Activated CD8-positive, alpha-beta memory T cell treated with anti-CD3 and anti-CD28 coated beads for 36 hours (primary cell): ENCODE measurements around the gene LRFN4. TPM values are rescaled to one million over a fixed set of nuclear protein-coding genes. Genes with fewer than 3 reads are reported as not detected.

Experiments
- CTCF ChIA-PET: fragments of 350-600 bp; sonication (Branson Sonifier 250); formaldehyde crosslinking; loops from one replicate; lab custom pipeline; 2021; ENCODE audit warnings: antibody characterized with exemption; lab: Charles Lee
- POLR2A ChIA-PET: fragments of 350-600 bp; sonication (Branson Sonifier 250); formaldehyde crosslinking; loops from one replicate; lab custom pipeline; 2021; ENCODE audit warnings: antibody characterized with exemption; lab: Charles Lee
- total RNA-seq, 2 experiments: library from RNA; stranded (reverse); gene quantifications; one replicate each; pipeline ENCODE4 v1.2.3, GENCODE V29; 2021

LRFN4 gene
- total RNA-seq, 2 experiments from 2014 or later: 40.5 to 42.3 TPM

DNA sequence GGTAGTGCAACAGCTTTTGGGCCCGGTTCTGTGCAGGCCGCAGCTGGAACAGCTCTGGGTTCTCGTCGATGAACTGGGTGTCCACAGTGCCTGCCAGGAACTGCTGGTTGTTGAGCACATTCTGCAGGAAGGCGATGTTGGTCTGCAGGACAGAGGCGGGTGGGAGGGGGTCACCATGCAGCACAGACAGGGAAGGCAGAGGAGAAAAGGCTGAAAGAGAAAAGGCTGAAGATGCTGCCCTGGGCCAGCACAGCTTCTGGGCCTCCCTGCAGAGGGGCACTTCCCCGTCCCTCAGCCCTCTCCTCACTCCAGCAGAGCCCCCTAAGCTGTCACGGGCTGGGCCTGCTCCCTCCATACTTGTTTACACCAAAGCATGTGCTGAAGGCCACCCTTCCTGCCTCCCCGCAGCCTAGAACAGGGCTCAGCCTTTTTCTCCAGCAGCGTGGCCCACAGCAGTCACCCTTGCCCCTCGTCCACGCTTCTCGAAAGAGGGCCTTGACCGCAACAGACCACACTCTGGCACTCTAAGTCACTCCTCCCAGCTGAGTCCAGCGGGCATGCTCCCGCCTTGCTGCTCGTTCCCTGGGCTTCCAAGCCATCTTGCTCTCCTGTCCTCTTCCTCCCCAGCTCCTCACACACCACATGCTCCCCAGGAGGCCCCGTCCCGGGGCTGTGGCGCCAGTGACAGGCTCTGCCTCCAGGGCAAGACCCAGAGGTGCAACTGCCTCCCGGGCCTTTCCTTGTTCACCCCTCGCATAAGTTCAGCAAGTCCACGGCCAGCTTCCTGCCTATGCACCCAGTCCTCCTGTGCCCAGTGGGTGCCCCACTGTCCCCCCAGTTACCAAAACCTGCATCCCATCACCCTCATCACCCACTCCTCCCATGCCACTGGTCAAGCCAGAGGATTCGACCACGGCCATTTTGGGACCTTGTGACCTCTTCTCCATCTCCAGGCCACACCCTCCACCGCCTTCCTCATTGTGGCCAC lies 3.3 kb upstream of the LRFN4 start:
- CTCF ChIA-PET: interaction anchor here (2.0 kb wide), 1 partner anchor 19 kb away, joined by 4 read pairs; no protein-coding TSS in a partner anchor
- POLR2A ChIA-PET: interaction anchor here (1.1 to 1.9 kb wide), 2 partner anchors 10 kb away, joined by 8 to 13 read pairs; partner anchors contain the start of gene RCE1

DNA sequence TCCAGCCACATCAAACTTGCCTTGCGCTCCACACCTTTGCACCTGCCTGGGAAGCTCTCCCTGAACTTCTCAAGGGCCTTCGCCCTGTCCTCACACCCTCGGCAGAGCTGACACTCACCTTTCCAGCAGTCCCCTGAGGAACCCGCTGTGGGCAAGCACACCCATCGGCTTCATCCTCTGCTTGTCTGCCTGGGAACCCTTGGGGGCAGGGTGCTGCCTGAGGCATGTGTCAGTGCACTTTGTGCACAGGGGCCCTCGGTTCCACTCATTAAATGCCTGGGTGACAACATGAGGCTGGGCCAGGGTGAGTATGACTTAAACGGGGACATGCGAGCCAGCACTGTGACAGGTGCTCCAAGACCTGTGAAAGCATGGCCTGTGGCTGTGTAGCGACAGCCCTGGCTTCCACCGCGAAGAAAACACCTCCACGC lies 2.6 kb upstream of the LRFN4 start:
- ChIA-PET CTCF (interaction anchor here (2.3 kb wide), 1 partner anchor 14 kb away, joined by 7 read pairs; no protein-coding TSS in a partner anchor), POLR2A (interaction anchor here (1.9 kb wide), 1 partner anchor 11 kb away, joined by 8 read pairs; the partner anchor contains the start of gene RCE1)

DNA sequence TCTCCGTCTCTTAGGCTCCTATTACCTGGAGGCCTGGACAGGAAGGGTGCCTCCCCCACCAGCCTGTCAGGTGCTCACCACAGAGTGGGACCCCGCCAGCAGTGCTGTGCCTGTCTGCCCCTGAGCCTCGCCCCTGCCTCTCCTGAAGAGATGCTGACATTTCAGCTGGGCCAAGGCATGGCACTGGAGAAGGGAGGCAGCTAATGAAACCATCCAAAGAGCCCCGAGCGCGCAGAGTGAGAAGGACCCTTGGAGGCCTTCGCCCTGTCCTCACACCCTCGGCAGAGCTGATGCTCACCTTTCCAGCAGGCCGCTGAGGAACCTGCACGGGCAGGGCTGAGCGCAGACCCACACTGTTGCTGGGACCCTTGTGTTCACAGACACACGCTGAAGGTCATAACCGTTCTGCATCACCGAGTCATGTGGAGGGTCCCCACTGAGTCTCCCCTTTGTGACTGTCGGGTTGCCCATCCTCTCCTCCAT lies 2.1 kb upstream of the LRFN4 start:
- POLR2A ChIA-PET: interaction anchor here (1.9 kb wide), 1 partner anchor 12 kb away, joined by 8 read pairs; the partner anchor contains the start of gene RCE1
- CTCF ChIA-PET: interaction anchor here (2.0 to 2.3 kb wide), 2 partner anchors 11 to 13 kb away, joined by 7 to 8 read pairs; partner anchors contain the start of gene RCE1

DNA sequence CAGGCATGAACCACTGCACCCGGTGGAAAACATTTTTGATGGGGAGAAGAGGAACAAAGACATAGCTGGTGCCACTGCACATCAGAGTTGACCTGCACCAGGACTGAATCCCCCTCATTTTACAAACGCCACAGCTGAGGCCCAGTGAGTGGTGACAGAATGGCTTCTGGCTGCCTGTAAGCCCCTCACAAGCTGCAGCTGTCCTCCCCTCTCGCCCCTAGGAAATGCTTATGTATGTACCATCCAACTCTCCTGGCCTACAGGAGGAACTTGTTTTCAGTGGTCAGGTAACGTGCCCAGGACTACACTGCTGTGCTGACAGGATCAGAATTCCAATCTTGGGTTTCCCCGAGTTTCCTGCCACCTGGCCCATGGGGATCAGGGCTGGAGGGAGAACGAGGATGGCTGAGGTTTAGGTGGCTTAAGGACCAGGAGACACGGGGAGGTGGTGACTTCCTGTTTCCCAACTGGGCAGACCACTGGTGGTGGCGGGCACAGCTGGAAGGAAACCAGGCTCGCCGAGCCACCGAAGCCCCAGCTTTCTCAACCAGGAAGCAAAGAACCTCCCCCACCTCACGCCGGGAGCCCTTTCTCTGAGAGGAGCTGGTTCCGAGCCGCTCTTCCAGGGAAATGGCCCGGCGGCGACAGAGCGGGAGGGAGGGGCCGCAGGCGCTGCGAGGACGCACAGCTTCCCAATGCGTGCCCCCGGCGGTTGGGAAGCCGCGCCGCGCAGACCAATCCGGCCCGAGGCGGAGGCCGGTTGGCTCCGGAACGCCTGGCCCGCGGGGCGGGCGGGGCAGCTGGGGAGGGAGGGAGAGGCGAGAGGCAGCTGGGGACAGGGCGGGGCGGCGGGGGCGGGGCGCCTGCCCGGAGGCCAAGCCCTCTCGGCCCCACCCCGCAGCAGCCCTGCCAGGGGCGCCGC lies 1.0 kb upstream of the LRFN4 start:
- ChIA-PET CTCF (interaction anchor here (2.0 to 2.3 kb wide), 2 partner anchors 12 kb away, joined by 7 to 8 read pairs; partner anchors contain the start of gene RCE1), POLR2A (interaction anchor here (0.8 to 1.3 kb wide), 3 partner anchors 9 to 13 kb away, joined by 3 to 15 read pairs (median 3); partner anchors contain the start of gene RCE1)

DNA sequence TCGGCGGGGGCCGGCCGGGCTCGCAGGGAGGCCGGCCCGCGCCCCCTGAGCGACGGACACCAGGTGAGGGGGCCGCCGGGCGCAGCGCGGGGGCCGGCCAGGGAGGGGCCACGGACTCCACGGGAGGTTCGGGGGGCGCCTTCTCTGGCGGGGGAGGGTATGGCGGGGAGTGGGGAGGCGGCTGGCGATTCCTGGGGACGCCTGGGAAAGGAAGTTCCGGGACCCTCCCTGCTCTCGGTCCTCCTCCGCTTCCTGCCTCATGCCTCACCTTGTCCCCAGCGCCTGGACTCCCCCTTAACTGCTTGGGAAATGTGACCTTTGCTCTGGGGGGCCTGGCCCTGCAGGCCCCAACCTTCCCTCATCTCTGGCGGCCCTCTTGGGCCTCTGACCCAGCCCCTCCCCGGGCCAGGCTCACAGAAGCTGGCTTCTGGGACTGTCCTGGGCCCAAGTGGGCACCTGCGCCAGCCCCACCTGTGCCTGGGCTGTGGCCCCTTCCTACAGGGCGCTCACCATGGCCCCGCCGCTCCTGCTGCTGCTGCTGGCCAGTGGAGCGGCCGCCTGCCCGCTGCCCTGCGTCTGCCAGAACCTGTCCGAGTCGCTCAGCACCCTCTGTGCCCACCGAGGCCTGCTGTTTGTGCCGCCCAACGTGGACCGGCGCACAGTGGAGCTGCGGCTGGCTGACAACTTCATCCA lies 516 bp downstream of the LRFN4 start:
- ChIA-PET CTCF (no interaction called here), POLR2A (interaction anchor here (0.6 to 1.4 kb wide), 3 partner anchors 12 to 26 kb away, joined by 3 read pairs; no protein-coding TSS in a partner anchor)

DNA sequence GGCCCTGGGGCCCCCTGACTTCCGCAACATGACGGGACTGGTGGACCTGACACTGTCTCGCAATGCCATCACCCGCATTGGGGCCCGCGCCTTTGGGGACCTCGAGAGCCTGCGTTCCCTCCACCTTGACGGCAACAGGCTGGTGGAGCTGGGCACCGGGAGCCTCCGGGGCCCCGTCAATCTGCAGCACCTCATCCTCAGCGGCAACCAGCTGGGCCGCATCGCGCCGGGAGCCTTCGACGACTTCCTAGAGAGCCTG lies 992 bp downstream of the LRFN4 start:
- CTCF ChIA-PET: no interaction called here
- POLR2A ChIA-PET: interaction anchor here (0.6 to 1.4 kb wide), 3 partner anchors 13 to 27 kb away, joined by 3 read pairs; no protein-coding TSS in a partner anchor

DNA sequence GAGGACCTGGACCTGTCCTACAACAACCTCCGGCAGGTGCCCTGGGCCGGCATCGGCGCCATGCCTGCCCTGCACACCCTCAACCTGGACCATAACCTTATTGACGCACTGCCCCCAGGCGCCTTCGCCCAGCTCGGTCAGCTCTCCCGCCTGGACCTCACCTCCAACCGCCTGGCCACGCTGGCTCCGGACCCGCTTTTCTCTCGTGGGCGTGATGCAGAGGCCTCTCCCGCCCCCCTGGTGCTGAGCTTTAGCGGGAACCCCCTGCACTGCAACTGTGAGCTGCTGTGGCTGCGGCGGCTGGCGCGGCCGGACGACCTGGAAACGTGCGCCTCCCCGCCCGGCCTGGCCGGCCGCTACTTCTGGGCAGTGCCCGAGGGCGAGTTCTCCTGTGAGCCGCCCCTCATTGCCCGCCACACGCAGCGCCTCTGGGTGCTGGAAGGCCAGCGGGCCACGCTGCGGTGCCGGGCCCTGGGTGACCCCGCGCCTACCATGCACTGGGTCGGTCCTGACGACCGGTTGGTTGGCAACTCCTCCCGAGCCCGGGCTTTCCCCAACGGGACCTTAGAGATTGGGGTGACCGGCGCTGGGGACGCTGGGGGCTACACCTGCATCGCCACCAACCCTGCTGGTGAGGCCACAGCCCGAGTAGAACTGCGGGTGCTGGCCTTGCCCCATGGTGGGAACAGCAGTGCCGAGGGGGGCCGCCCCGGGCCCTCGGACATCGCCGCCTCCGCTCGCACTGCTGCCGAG lies 1.5 kb downstream of the LRFN4 start:
- CTCF ChIA-PET: no interaction called here
- POLR2A ChIA-PET: interaction anchor here (0.5 to 1.4 kb wide), 3 partner anchors 13 to 27 kb away, joined by 3 read pairs; no protein-coding TSS in a partner anchor

DNA sequence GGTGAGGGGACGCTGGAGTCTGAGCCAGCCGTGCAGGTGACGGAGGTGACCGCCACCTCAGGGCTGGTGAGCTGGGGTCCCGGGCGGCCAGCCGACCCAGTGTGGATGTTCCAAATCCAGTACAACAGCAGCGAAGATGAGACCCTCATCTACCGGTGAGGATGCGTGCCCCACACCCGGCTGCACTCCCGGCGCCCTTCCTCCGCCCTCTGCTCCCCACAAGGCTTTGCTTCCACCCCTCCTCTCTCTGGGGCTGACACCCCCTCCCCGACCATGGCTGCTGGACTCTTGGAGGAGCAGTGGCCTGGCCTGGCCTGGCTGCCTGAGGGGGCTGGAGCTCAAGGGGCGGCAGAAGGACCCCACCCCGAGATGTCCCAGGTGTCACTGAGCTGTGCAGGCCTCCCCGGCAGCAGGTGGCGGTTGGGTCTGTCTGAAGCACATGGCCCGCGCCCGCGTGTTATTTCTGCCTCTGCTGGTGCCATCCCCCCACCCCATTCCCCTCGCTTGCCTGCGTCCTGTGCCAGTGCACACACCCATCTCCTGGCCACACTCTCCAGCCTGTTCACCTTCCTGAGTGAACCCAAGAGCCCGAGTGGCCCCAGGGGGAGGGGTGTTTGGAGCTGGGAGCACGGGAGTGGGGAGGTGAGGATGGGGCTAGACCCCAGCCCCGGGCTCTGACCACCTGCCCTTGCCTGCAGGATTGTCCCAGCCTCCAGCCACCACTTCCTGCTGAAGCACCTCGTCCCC lies 2.2 kb downstream of the LRFN4 start:
- ChIA-PET POLR2A (interaction anchor here (0.5 kb wide), 1 partner anchor 14 kb away, joined by 3 read pairs; no protein-coding TSS in a partner anchor), CTCF (no interaction called here)

DNA sequence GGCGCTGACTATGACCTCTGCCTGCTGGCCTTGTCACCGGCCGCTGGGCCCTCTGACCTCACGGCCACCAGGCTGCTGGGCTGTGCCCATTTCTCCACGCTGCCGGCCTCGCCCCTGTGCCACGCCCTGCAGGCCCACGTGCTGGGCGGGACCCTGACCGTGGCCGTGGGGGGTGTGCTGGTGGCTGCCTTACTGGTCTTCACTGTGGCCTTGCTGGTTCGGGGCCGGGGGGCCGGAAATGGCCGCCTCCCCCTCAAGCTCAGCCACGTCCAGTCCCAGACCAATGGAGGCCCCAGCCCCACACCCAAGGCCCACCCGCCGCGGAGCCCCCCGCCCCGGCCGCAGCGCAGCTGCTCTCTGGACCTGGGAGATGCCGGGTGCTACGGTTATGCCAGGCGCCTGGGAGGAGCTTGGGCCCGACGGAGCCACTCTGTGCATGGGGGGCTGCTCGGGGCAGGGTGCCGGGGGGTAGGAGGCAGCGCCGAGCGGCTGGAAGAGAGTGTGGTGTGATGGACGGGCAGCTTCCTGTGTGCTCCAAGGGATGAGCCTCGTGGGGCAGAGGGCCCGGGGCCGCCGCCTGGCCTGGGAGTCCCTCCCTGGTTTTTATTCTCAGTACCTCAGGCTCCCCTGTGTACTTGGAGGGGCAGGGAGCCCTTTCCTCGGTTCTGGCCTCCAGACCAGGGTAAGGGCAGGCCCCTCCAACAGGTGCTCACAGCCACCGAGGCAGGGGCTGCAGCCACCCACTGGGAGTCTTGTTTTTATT lies 3.0 kb downstream of the LRFN4 start:
- POLR2A ChIA-PET: no interaction called here
- CTCF ChIA-PET: no interaction called here

DNA sequence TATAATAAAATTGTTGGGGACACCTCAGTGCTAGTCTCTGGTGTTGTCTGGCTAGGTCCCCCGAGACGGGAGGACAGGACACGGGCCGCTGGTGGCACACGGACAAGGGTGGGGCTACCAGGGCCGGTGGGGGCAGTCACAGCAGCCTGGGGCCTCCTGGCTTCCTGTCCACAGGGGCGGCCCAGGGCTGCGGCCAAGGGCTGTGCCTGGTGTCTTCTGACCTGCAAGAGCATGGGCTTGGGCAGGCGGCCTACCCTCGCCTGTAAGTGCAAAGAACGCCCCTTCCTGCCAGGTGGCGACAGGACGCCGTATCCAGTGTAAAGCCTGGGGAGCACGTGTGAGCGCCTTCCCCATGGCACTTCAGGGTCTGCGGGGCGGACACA lies 3.6 kb downstream of the LRFN4 start:
- CTCF ChIA-PET: no interaction called here
- POLR2A ChIA-PET: no interaction called here

DNA sequence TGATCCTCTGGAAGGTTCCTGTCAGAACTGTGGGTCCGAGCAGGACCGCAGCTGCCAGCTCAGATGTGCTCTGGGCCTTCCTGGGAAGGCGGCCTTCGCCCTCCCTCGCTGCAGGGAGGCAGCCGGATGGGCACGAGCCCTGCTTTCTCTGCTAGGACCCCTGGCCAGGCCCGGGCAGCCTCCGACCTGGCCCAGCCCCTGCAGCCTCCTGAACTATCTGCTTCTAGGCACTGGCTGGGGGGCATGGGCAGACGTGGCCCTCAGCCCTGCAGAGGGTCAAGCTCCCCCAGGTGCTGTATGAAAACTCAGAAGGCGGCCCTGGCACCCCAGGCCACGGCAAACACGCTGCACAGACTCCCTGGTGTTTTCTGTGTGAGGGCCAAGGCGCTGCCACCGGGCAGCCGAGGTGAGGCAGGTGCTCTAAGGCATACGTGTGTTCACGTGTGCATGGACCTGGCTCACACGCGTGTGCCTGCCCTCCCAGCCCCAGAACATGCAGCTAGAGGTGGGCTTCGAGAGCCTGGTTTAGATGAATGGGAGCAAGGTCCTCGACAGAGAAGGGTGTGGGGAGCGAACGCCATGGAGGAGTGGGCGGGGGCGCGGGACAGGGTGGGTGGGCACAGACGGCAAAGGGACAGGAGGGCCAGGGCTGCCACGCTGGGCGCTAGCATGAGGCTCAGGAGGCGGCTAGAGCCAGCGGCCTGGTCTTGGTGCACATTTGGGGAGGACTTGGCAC lies 4.3 kb downstream of the LRFN4 start:
- POLR2A ChIA-PET: no interaction called here
- CTCF ChIA-PET: no interaction called here

DNA sequence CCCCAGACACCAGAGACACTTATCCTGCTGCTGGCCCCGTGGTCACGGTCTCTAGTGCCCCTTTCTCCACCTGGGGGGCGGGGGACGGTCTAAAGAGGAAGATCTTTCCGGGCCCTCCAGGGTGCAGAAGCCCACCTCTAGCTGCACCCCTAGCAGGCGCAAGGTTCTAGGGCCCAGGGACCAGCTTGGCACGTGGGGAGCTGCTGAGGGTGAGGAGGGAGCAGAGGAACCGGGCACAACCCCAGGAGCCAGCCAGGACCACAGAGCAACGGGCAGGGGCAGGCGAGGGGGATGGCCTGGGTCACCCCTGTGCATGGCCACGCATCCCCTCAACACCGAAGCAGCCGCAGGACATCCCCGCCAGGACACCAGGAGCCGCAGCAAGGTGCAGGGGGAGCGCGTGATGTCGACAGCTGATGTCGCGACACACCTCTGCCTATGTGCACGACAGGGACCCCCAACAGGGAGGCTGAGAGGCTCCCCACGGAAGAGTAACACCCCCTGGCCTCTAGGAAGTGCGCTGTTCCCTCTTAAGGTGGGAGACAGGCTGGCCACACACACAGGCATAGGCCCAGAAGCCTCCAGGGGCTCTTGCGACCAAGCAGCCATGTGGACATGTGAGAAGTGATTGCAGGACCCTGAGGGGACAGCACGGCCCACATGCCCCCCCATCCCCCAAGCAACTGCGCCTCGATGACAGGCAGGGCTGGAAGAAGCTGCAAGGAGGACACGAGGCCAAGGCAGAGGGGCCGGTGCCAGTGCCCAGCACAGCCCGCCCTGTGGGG lies 5.1 kb downstream of the LRFN4 start:
- POLR2A ChIA-PET: no interaction called here
- CTCF ChIA-PET: no interaction called here

DNA sequence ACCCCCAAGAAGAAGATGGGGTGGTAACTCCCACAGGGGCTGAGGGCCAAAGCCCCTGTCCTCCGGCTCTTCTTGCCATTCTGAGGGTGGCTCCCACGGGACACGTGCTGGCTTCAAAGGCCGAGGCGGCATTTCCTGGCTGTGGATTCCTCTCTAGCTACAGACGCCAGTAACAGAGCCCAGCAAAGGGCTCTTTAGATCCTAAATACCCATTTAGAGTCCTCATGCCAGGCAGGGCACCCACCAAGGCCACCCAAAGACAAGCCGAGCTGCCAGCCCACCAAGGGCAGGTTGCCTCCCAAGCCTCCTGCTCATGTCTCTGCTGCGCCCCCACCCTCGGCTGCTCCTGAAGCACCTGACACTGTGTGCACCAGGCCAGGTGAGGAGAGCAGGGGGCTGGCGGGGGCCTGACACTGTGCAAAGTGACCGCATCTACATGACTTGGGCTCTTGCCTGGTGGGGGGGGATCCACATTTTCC lies 5.7 kb downstream of the LRFN4 start:
- POLR2A ChIA-PET: no interaction called here
- CTCF ChIA-PET: no interaction called here

DNA sequence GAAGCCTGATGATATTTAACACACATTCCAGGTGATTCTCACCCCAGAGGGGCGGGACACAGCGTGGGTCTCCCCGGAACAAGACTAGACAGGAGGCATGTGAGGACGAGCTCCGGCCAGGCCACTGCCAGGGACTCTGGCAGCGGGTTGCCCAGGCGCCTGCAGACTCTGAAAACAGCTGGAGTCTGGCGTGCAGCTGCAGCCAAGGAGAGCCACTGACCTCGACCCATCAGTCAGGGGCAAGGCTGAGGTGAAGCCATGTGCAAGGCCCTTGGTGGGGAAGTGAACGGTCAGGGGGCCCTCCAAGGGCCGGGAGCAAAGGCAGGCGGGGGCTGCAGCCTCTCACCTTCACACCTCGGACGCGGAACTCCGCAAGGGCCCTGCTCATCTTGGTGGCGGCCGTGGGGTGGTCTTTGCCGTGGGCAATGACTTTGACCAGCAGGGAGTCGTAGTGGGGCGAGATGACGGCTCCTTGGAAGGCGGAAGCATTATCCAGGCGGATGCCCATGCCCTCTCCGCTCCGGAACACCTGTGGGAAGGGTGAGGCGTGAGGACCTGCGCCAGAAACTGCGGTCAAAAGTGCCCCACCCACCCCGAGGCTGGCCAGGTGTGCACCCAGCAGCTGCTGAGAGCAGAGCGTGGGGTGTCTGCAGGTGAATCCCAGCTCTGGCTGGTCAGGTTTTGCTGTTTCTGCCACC lies 6.7 kb downstream of the LRFN4 start:
- CTCF ChIA-PET: no interaction called here
- POLR2A ChIA-PET: no interaction called here
